ENCODE results near the gene NRIP1. TPM values are rescaled to one million over a fixed set of nuclear protein-coding genes. Genes with fewer than 3 reads are reported as not detected.

Gene NRIP1
- total RNA-seq, 1 donor from 2014 or later: 59.1 TPM

DNA sequence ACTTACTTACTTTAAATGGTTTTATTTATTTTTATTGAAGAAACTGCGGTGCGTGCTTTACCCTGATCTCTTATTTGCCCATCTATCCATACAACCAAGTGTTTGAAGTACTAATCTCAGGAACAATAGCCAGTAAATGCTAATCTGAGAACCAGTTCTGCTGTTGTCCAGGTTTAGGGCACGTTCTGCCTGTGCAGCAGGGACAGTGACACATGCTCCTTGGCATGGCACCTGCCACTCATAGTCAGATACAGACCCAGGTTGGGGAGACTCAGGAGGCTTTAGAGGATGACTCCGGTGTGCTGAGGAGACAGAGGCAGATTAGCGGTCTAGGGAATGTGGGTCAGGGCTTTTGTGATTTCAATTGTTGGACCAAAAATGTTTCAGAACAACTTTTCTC is 83.6 kb downstream of the NRIP1 start:
- no peak overlapping the region for H3K27ac ChIP-seq
- Mint-ChIP-seq H3K4me1 (peaks cover 4% of the 10 kb centered on the region), H3K27ac (no peak overlapping the region), H3K9me3 (peaks cover 23% of the 10 kb centered on the region), H3K36me3 (peaks cover 53% of the 10 kb centered on the region), H3K27me3 (ENCODE audit: insufficient read depth, low read depth) (no peaks in the 10 kb centered on the region), H3K4me3 (no peak overlapping the region)
- peaks cover 14% of the 10 kb centered on the region for H3K4me1 ChIP-seq
- H3F3A ChIP-seq (ENCODE audit: low read depth): no peaks in the 10 kb centered on the region
- DNase-seq (ENCODE audit: low spot score): no peak
- peaks cover 42% of the 10 kb centered on the region for H4K20me1 ChIP-seq (ENCODE audit: low read depth)
- no peak overlapping the region for H3K9ac ChIP-seq
- TF ChIP-seq, protein P1, sequence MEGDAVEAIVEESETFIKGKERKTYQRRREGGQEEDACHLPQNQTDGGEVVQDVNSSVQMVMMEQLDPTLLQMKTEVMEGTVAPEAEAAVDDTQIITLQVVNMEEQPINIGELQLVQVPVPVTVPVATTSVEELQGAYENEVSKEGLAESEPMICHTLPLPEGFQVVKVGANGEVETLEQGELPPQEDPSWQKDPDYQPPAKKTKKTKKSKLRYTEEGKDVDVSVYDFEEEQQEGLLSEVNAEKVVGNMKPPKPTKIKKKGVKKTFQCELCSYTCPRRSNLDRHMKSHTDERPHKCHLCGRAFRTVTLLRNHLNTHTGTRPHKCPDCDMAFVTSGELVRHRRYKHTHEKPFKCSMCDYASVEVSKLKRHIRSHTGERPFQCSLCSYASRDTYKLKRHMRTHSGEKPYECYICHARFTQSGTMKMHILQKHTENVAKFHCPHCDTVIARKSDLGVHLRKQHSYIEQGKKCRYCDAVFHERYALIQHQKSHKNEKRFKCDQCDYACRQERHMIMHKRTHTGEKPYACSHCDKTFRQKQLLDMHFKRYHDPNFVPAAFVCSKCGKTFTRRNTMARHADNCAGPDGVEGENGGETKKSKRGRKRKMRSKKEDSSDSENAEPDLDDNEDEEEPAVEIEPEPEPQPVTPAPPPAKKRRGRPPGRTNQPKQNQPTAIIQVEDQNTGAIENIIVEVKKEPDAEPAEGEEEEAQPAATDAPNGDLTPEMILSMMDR (IDR thresholded peaks at IDR 0.05): no peak
- TF ChIP-seq EZH2 (IDR thresholded peaks at IDR 0.05) (no peak), EZH2phosphoT487 (IDR thresholded peaks at IDR 0.05) (no peak)
- no peak overlapping the region for H3K4me3 ChIP-seq
- H3K36me3 ChIP-seq: no peaks in the 10 kb centered on the region
- peaks cover 42% of the 10 kb centered on the region for H3K79me2 ChIP-seq (ENCODE audit: low read depth)
- H3K9me3 ChIP-seq (ENCODE audit: low read depth): no peaks in the 10 kb centered on the region
- H2AFZ ChIP-seq (replicated peaks): no peak overlapping the region
- H3K4me2 ChIP-seq: no peak overlapping the region
- H3K27me3 ChIP-seq: no peaks in the 10 kb centered on the region

DNA sequence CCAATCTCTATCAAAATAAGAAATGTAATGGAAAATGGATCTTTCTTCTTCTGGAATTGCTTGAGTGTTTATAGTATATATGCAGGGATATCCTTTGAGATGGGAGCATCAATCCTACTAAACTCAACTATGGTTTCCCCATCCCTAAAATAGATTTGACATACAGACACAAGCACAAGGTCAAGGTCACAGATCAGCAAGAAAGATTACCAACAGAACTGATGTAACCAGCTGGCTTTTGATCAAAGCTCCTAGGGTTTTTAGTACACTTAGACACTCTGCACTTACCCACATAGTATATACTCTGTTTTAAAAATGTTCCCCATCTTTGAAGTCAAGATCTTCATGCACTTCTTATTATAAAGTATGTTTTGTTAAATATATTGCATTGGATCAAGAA is 85.5 kb downstream of the NRIP1 start:
- Histone ChIP-seq H3K4me3 (no peak overlapping the region), H3K27me3 (no peaks in the 10 kb centered on the region), H3K4me2 (no peak overlapping the region), H3K79me2 (ENCODE audit: low read depth) (peaks cover 28% of the 10 kb centered on the region), H2AFZ (replicated peaks) (no peak overlapping the region), H3K27ac (no peak overlapping the region), H3K9ac (no peak overlapping the region), H3F3A (ENCODE audit: low read depth) (no peaks in the 10 kb centered on the region), H3K36me3 (no peaks in the 10 kb centered on the region), H4K20me1 (ENCODE audit: low read depth) (peaks cover 42% of the 10 kb centered on the region), H3K4me1 (peaks cover 14% of the 10 kb centered on the region), H3K9me3 (ENCODE audit: low read depth) (no peaks in the 10 kb centered on the region)
- H3K9me3 Mint-ChIP-seq: peaks cover 25% of the 10 kb centered on the region
- H3K36me3 Mint-ChIP-seq: peaks cover 52% of the 10 kb centered on the region
- no peak for DNase-seq (ENCODE audit: low spot score)
- no peak overlapping the region for H3K4me3 Mint-ChIP-seq
- TF ChIP-seq, protein P1 (IDR thresholded peaks at IDR 0.05): no peak
- TF ChIP-seq EZH2 (IDR thresholded peaks at IDR 0.05) (no peak), EZH2phosphoT487 (IDR thresholded peaks at IDR 0.05) (no peak)
- H3K4me1 Mint-ChIP-seq: peaks cover 4% of the 10 kb centered on the region
- H3K27me3 Mint-ChIP-seq (ENCODE audit: insufficient read depth, low read depth): no peaks in the 10 kb centered on the region
- no peak overlapping the region for H3K27ac Mint-ChIP-seq

DNA sequence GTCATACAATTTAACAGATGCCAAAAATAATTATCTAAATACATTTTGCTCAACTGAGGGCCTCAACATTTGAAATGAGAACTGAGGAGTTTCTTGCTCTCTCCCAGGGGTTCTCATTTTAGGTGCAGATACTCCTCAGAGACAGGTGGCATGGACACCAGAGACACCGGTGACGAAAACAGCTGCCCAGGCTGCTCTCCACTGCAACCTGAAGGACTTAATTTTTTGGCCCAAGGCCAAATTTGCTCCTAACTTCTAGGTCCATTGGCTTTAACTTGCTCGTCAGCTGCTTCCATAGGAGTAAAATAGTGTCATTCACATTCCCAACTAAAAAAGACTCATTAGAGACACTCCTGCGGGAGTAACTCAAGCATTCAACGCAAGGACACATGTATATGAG is 87.0 kb downstream of the NRIP1 start:
- Histone ChIP-seq H3K36me3 (no peaks in the 10 kb centered on the region), H3K4me3 (no peak overlapping the region), H3K4me2 (no peak overlapping the region), H3K27ac (no peak overlapping the region), H3K27me3 (no peaks in the 10 kb centered on the region), H2AFZ (replicated peaks) (no peak overlapping the region), H3K4me1 (peaks cover 5% of the 10 kb centered on the region), H3K9ac (no peak overlapping the region), H3K9me3 (ENCODE audit: low read depth) (no peaks in the 10 kb centered on the region), H3F3A (ENCODE audit: low read depth) (no peaks in the 10 kb centered on the region), H3K79me2 (ENCODE audit: low read depth) (peaks cover 20% of the 10 kb centered on the region), H4K20me1 (ENCODE audit: low read depth) (peaks cover 42% of the 10 kb centered on the region)
- peaks cover 22% of the 10 kb centered on the region for H3K9me3 Mint-ChIP-seq
- peaks cover 50% of the 10 kb centered on the region for H3K36me3 Mint-ChIP-seq
- no peak overlapping the region for H3K27ac Mint-ChIP-seq
- TF ChIP-seq, protein P1 (IDR thresholded peaks at IDR 0.05): no peak
- TF ChIP-seq EZH2phosphoT487 (IDR thresholded peaks at IDR 0.05): no peak
- H3K4me1 Mint-ChIP-seq: peaks cover 4% of the 10 kb centered on the region
- no peaks in the 10 kb centered on the region for H3K27me3 Mint-ChIP-seq (ENCODE audit: insufficient read depth, low read depth)
- DNase-seq (ENCODE audit: low spot score): no peak
- H3K4me3 Mint-ChIP-seq: no peak overlapping the region
